Uterus (tissue), 4 donors: ENCODE results near the gene MYD88. TPM values are rescaled to one million over a fixed set of nuclear protein-coding genes. Genes with fewer than 3 reads are reported as not detected.
"Not testable (repeated sequence)": the region's sequence is repeated elsewhere in the genome, so short reads cannot be mapped to it uniquely, and the experiment has no call there.

ENCODE experiments used
- DNase-seq, 2 donors: peaks; one replicate each; pipeline ENCODE4 v3.0.0-alpha.2; 2019 to 2020
- H3K27ac ChIP-seq, 2 donors: fragments of 200-600 bp; sonication (generic); 1 replicate in 1 of 2; 2 replicates in 1 of 2; pipeline ENCODE4 v1.5.1; 2016 to 2018
- H3K27me3 ChIP-seq, 2 donors: fragments of 200-600 bp; sonication (generic); one replicate each; pipeline ENCODE4 v1.5.1; 2018 to 2019; ENCODE audit warnings: control low read depth in 1 of 2
- H3K36me3 ChIP-seq, 2 donors: fragments of 200-600 bp; sonication (generic); one replicate each; pipeline ENCODE4 v1.5.1; 2019; ENCODE audit warnings: control low read depth in 1 of 2
- H3K4me1 ChIP-seq, 2 donors: fragments of 200-600 bp; sonication (generic); one replicate each; pipeline ENCODE4 v1.5.1; 2018 to 2019; ENCODE audit warnings: control low read depth in 1 of 2
- H3K4me3 ChIP-seq, 2 donors: fragments of 200-600 bp; sonication (generic); 1 replicate in 1 of 2; 2 replicates in 1 of 2; pipeline ENCODE4 v1.5.1; 2018 to 2019; ENCODE audit warnings: mild to moderate bottlenecking in 1 of 2
- H3K9me3 ChIP-seq, 2 donors: fragments of 200-600 bp; sonication (generic); one replicate each; pipeline ENCODE4 v1.5.1; 2019; ENCODE audit warnings: control low read depth in 1 of 2
- CTCF ChIP-seq, 4 experiments: fragments of 200-600 bp in 2 of 4; fragments of 450-650 bp in 2 of 4; sonication (generic) in 2 of 4; IDR thresholded peaks; one replicate each; pipeline ENCODE4 v1.5.1; 2016 to 2019; ENCODE audit warnings: antibody characterized with exemption in 4 of 4, mild to moderate bottlenecking in 2 of 4, moderate library complexity in 1 of 4
- POLR2A ChIP-seq, 2 donors: fragments of 450-650 bp; IDR thresholded peaks; one replicate each; pipeline ENCODE4 v1.6.1; 2016; ENCODE audit warnings: antibody characterized with exemption in 2 of 2, mild to moderate bottlenecking in 1 of 2, moderate library complexity in 1 of 2
- intact Hi-C: fragments of 100-400 bp; cut with DNase I; formaldehyde crosslinking; loops from one replicate; pipeline ENCODE4 v1.15.1; 2023; ENCODE audit warnings: low total_unique reads
- total RNA-seq, 4 donors: library from RNA; depleted of rRNA in 3 of 4; stranded (reverse); fragments of >200 nt in 3 of 4; gene quantifications; one replicate each; pipeline versions ENCODE4 v1.1.0 to v1.2.4, GENCODE V29; 2014 to 2023
- donor health status: DM: yes; HTN: yes; CAD: no.

MYD88 gene
- total RNA-seq, 4 donors from 2014 or later, result 2.0 to 30.9 (median 22.3) TPM

DNA sequence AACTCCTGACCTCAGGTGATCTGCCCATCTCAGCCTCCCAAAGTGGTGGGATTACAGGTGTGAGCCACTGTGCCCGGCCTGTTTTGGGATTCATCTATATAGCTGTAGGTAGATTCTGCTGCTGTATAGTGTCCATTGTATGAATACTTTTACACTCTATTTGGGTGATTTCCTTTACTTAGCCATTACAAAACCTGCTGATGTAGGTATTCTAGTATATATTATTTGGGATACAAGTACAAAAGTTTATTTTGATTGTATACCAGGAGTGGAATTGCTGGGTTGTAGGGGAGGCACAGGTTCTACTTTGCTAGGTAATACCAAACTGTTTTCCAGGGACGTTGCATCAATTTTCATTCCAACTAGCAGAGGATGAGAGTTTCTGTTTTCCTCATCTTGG, 17.4 kb downstream of the MYD88 start:
- no peak for DNase-seq
- Histone ChIP-seq H3K27ac (no peak overlapping the region), H3K36me3 (no peaks in the 10 kb centered on the region), H3K4me3 (no peak overlapping the region), H3K9me3 (no peaks in the 10 kb centered on the region), H3K27me3 (no peaks in the 10 kb centered on the region), H3K4me1 (no peaks in the 10 kb centered on the region)
- no peak for TF ChIP-seq CTCF (IDR thresholded peaks at IDR 0.05)
- no peak for TF ChIP-seq POLR2A (IDR thresholded peaks at IDR 0.05)
- intact Hi-C loops, result no loop called here

DNA sequence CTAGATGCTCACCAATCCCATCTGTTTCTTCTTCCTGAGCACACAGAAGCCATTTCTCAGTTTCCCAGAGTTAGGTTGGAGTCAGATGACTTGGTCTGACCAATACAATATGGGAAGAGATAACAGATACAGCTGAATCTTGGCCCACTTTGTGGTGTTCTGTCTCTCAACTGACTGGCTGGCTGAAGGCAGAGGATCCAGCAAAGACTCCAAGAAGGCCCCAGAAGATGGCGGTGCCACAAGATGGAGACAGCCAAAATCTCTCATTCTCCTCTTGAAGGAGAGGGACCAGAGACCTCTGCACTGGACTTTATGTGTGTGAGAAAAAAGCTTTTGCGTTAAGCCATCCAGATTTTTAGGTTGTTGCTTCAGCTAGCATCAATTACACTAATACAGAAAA, 18.7 kb downstream of the MYD88 start:
- Histone ChIP-seq H3K9me3 (no peaks in the 10 kb centered on the region), H3K27ac (no peak overlapping the region), H3K36me3 (no peaks in the 10 kb centered on the region), H3K4me1 (no peaks in the 10 kb centered on the region), H3K27me3 (no peaks in the 10 kb centered on the region), H3K4me3 (no peak overlapping the region)
- intact Hi-C loops, result no loop called here
- TF ChIP-seq POLR2A (IDR thresholded peaks at IDR 0.05), result no peak
- no peak for TF ChIP-seq CTCF (IDR thresholded peaks at IDR 0.05)
- DNase-seq, result no peak

DNA sequence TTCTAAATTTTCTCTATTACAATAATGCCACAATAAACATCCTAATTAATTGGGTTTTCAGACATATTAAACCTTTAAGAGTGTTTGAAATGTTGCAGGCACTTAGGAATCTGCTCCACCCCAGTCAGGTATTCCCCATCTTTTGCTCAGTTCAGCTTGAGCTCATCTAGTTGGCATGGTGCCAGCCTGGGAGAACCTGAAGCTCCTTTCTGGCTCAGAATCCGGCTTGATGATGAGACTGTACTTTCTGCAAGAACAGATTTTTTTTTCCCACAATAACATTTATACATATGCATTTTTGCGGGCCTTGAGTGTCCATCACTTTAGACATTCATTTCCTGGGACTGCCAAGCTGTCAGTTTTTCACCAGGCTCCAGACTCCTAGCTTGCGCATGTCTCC, 19.1 kb downstream of the MYD88 start:
- no peak for DNase-seq
- no peak overlapping the region for H3K4me3 ChIP-seq
- no peaks in the 10 kb centered on the region for H3K9me3 ChIP-seq
- no peak overlapping the region for H3K27ac ChIP-seq
- TF ChIP-seq CTCF (IDR thresholded peaks at IDR 0.05) (no peak), POLR2A (IDR thresholded peaks at IDR 0.05) (no peak)
- H3K27me3 ChIP-seq, result no peaks in the 10 kb centered on the region
- H3K36me3 ChIP-seq, result no peaks in the 10 kb centered on the region
- intact Hi-C loops, result no loop called here
- H3K4me1 ChIP-seq, result no peaks in the 10 kb centered on the region

- H3K27ac ChIP-seq, result no peak overlapping the region
- intact Hi-C loops, result no loop called here
- no peaks in the 10 kb centered on the region for H3K4me1 ChIP-seq
- TF ChIP-seq POLR2A (IDR thresholded peaks at IDR 0.05) (no peak), CTCF (IDR thresholded peaks at IDR 0.05) (no peak)
- no peak for DNase-seq
- H3K36me3 ChIP-seq, result no peaks in the 10 kb centered on the region
- H3K9me3 ChIP-seq, result no peaks in the 10 kb centered on the region
- H3K27me3 ChIP-seq, result no peaks in the 10 kb centered on the region
- no peak overlapping the region for H3K4me3 ChIP-seq
These were observed 20.0 kb downstream of the MYD88 start for GRCh38 chr3:38158472-38158871.

- H3K4me3 ChIP-seq, intact Hi-C loops, DNase-seq, H3K9me3 ChIP-seq, H3K27ac ChIP-seq, H3K27me3 ChIP-seq, H3K4me1 ChIP-seq, H3K36me3 ChIP-seq: not testable (repeated sequence)
These were observed 22.2 kb downstream of the MYD88 start for GRCh38 chr3:38160704-38161103.

GRCh38 chr3:38163117-38163840, 24.8 kb downstream of the MYD88 start:
- TF ChIP-seq POLR2A (IDR thresholded peaks at IDR 0.05) (no peak), CTCF (IDR thresholded peaks at IDR 0.05) (no peak)
- no peak overlapping the region for H3K4me3 ChIP-seq
- H3K27me3 ChIP-seq, result no peaks in the 10 kb centered on the region
- no peaks in the 10 kb centered on the region for H3K9me3 ChIP-seq
- intact Hi-C loops, result no loop called here
- no peaks in the 10 kb centered on the region for H3K36me3 ChIP-seq
- peaks cover 0 to 4% of the 10 kb centered on the region in 2 donors for H3K4me1 ChIP-seq
- DNase-seq, result no peak
- H3K27ac ChIP-seq, result no peak overlapping the region
